SH-SY5Y (cell line): ENCODE results near the gene ATAD3B.

Experiments
- GATA2 ChIP-seq: IDR thresholded peaks from 2 replicates; pipeline ENCODE4 v1.6.1; 2011; ENCODE audit warnings: mild to moderate bottlenecking, low read depth, low read length
- GATA3 ChIP-seq: IDR thresholded peaks from 2 replicates; pipeline ENCODE4 v1.6.1; 2011; ENCODE audit warnings: low read depth, mild to moderate bottlenecking, low read length, moderate library complexity

The ATAD3B gene

GRCh38 chr1:1471389-1472052 lies at the start of gene ATAD3B:
Gene ATAD3B, plus strand, starts transcription at chr1:1471765. Its CDS starts 120 bp downstream, at chr1:1471885.
- no peak for TF ChIP-seq GATA2
- TF ChIP-seq GATA3: no peak

GRCh38 chr1:1421907-1422464 lies 49.6 kb upstream of the ATAD3B start:
- TF ChIP-seq GATA2 (no peak), GATA3 (no peak)

- no peak for TF ChIP-seq GATA3
- no peak for TF ChIP-seq GATA2
Observed at GRCh38 chr1:1422465-1423244, 48.9 kb upstream of the ATAD3B start.

GRCh38 chr1:1423245-1423597 lies 48.3 kb upstream of the ATAD3B start:
- TF ChIP-seq GATA2 (no peak), GATA3 (no peak)

GRCh38 chr1:1424707-1425106 lies 46.9 kb upstream of the ATAD3B start:
- TF ChIP-seq GATA3 (no peak), GATA2 (no peak)

GRCh38 chr1:1425426-1425752 lies 46.2 kb upstream of the ATAD3B start:
- TF ChIP-seq GATA3: no peak

GRCh38 chr1:1425753-1426495 lies 45.6 kb upstream of the ATAD3B start:
- TF ChIP-seq GATA3 (no peak), GATA2 (no peak)

- TF ChIP-seq GATA2: no peak
- TF ChIP-seq GATA3: no peak
Observed at GRCh38 chr1:1426496-1427105, 45.0 kb upstream of the ATAD3B start.

- TF ChIP-seq GATA3 (no peak), GATA2 (no peak)
Observed at GRCh38 chr1:1427106-1427819, 44.3 kb upstream of the ATAD3B start.

- TF ChIP-seq GATA3: no peak
- TF ChIP-seq GATA2: no peak
Observed at GRCh38 chr1:1427820-1428148, 43.8 kb upstream of the ATAD3B start.

- TF ChIP-seq GATA3: no peak
Observed at GRCh38 chr1:1428174-1428573, 43.4 kb upstream of the ATAD3B start.

- no peak for TF ChIP-seq GATA2
- TF ChIP-seq GATA3: no peak
Observed at GRCh38 chr1:1429671-1430073, 41.9 kb upstream of the ATAD3B start.

GRCh38 chr1:1430114-1430982 lies 41.2 kb upstream of the ATAD3B start:
- TF ChIP-seq GATA2: no peak
- TF ChIP-seq GATA3: no peak
